Sigmoid colon (tissue), 4 donors: ENCODE data around the gene CLIC3.

Experiments used
- CTCF ChIP-seq, 4 experiments: fragments of 450-650 bp in 3 of 4; fragments of 200-600 bp in 1 of 4; IDR thresholded peaks; one replicate each; pipeline ENCODE4 v1.5.1; 2016 to 2019; ENCODE audit warnings: antibody characterized with exemption in 4 of 4, mild to moderate bottlenecking in 3 of 4, moderate library complexity in 2 of 4
- POLR2A ChIP-seq, 2 donors: fragments of 450-650 bp; IDR thresholded peaks; one replicate each; pipeline ENCODE4 v1.6.1; 2016; ENCODE audit warnings: antibody characterized with exemption in 2 of 2, mild to moderate bottlenecking in 2 of 2, moderate library complexity in 2 of 2
- POLR2AphosphoS5 ChIP-seq, 4 donors: sonication (generic); formaldehyde crosslinking; IDR thresholded peaks; one replicate each; pipeline ENCODE4 v1.6.1; 2017; ENCODE audit warnings: antibody characterized with exemption in 4 of 4

- TF ChIP-seq POLR2A (IDR thresholded peaks at IDR 0.05) (no peak), POLR2AphosphoS5 (IDR thresholded peaks at IDR 0.05) (no peak), CTCF (IDR thresholded peaks at IDR 0.05) (no peak)
Observed at GRCh38 chr9:137009938-137010732, 13.8 kb upstream of the CLIC3 start.
